Activated CD4-positive, alpha-beta T cell treated with anti-CD3 and anti-CD28 coated beads for 36 hours (primary cell): ENCODE results near the gene KNL1. TPM values are rescaled to one million over a fixed set of nuclear protein-coding genes. Genes with fewer than 3 reads are reported as not detected.

Source experiments
- ATAC-seq: fragments of 200-7000 bp; cut with Tn5 transposase; one replicate; pipeline ENCODE4 v1.10.0; 2021; ENCODE audit warnings: mild to moderate bottlenecking, moderate library complexity
- CTCF ChIA-PET: fragments of 350-600 bp; sonication (Branson Sonifier 250); formaldehyde crosslinking; loops from one replicate; lab custom pipeline; 2021; ENCODE audit warnings: antibody characterized with exemption; lab: Charles Lee
- POLR2A ChIA-PET: fragments of 350-600 bp; sonication (Branson Sonifier 250); formaldehyde crosslinking; loops from one replicate; lab custom pipeline; 2021; ENCODE audit warnings: antibody characterized with exemption, inconsistent platforms; lab: Charles Lee
- DNase-seq: peaks from one replicate; pipeline ENCODE4 v3.0.0-alpha.2; 2020
- H3K27ac Mint-ChIP-seq: one replicate; pipeline ENCODE4 v1.8.0; 2021; ENCODE audit warnings: mixed read lengths
- H3K27me3 Mint-ChIP-seq: one replicate; pipeline ENCODE4 v1.8.0; 2021; ENCODE audit warnings: mixed read lengths
- H3K36me3 Mint-ChIP-seq: one replicate; pipeline ENCODE4 v1.8.0; 2021; ENCODE audit warnings: low read depth, mixed read lengths
- H3K4me1 Mint-ChIP-seq: one replicate; pipeline ENCODE4 v1.8.0; 2021; ENCODE audit warnings: mixed read lengths
- H3K4me3 Mint-ChIP-seq: one replicate; pipeline ENCODE4 v1.8.0; 2021; ENCODE audit warnings: mild to moderate bottlenecking, moderate library complexity, mixed read lengths
- H3K9me3 Mint-ChIP-seq: one replicate; pipeline ENCODE4 v1.8.0; 2021; ENCODE audit warnings: low read depth, mixed read lengths
- intact Hi-C, 2 experiments: fragments of 100-400 bp; cut with DNase I in 1 of 2; cut with micrococcal nuclease in 1 of 2; formaldehyde crosslinking; loops; one replicate each; pipeline versions ENCODE4 v1.14.2 to v1.15.1; 2022 to 2024; cut with DNase I, micrococcal nuclease
- total RNA-seq, 2 experiments: library from RNA; stranded (reverse); gene quantifications; one replicate each; pipeline ENCODE4 v1.2.3, GENCODE V29; 2021

Gene KNL1, protein sequence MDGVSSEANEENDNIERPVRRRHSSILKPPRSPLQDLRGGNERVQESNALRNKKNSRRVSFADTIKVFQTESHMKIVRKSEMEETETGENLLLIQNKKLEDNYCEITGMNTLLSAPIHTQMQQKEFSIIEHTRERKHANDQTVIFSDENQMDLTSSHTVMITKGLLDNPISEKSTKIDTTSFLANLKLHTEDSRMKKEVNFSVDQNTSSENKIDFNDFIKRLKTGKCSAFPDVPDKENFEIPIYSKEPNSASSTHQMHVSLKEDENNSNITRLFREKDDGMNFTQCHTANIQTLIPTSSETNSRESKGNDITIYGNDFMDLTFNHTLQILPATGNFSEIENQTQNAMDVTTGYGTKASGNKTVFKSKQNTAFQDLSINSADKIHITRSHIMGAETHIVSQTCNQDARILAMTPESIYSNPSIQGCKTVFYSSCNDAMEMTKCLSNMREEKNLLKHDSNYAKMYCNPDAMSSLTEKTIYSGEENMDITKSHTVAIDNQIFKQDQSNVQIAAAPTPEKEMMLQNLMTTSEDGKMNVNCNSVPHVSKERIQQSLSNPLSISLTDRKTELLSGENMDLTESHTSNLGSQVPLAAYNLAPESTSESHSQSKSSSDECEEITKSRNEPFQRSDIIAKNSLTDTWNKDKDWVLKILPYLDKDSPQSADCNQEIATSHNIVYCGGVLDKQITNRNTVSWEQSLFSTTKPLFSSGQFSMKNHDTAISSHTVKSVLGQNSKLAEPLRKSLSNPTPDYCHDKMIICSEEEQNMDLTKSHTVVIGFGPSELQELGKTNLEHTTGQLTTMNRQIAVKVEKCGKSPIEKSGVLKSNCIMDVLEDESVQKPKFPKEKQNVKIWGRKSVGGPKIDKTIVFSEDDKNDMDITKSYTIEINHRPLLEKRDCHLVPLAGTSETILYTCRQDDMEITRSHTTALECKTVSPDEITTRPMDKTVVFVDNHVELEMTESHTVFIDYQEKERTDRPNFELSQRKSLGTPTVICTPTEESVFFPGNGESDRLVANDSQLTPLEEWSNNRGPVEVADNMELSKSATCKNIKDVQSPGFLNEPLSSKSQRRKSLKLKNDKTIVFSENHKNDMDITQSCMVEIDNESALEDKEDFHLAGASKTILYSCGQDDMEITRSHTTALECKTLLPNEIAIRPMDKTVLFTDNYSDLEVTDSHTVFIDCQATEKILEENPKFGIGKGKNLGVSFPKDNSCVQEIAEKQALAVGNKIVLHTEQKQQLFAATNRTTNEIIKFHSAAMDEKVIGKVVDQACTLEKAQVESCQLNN (N-terminal part only)
- total RNA-seq: 10 to 100 TPM; 26.2 to 33.5 TPM

GRCh38 chr15:40593588-40594428 is at the start of gene KNL1:
Gene KNL1 (plus strand): TSS chr15:40594249. CDS start chr15:40602932, 8,683 bp downstream.
- H3K4me1 Mint-ChIP-seq: peaks cover 24% of the 10 kb centered on the region
- DNase-seq (peak; percentile 94), ATAC-seq (peak; percentile 86)
- H3K4me3 Mint-ChIP-seq: peak within 1 kb of the TSS; percentile 87
- H3K27me3 Mint-ChIP-seq: peaks cover 6% of the 10 kb centered on the region
- ChIA-PET POLR2A (interaction anchor here (0.6 kb wide), 1 partner anchor 86 kb away, joined by 4 read pairs; no protein-coding TSS in a partner anchor), CTCF (interaction anchor here (0.5 to 1.7 kb wide), 8 partner anchors 10 to 212 kb away, joined by 3 to 5 read pairs (median 3); partner anchors contain the start of genes RAD51 and RPUSD2)
- peaks cover 5% of the 10 kb centered on the region for H3K36me3 Mint-ChIP-seq
- intact Hi-C loops: loop anchor here (1.0 to 10.0 kb wide), 10 partner anchors 25 to 300 kb away; partner anchors contain the start of genes CCDC32 (in 2 of the 2), RPUSD2 (in 2 of the 2), BAHD1 (in 1 of the 2) and DNAJC17 (in 1 of the 2)
- peak within 1 kb of the TSS; percentile 95 for H3K27ac Mint-ChIP-seq
- H3K9me3 Mint-ChIP-seq: no peaks in the 10 kb centered on the region

DNA sequence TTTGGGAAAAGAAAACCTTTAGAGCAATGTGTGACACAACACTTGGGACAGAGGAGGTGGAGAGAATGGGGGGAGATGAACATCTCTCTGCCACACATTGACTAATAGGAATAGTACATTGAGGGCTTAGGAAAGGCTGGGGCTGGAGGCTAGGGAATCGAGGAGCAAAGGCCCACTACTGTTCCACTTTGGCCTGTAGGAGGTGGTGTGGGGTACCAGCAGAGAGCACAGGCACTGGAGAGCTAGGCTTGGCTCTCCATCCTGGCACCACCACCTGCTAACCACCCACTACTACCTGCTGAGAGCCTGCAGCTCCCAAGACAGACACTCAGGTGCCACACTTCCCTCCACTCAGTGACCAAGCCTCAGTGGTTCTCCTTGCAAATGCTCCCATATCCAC is 48.6 kb upstream of the KNL1 start:
- no peaks in the 10 kb centered on the region for H3K27me3 Mint-ChIP-seq
- no peak overlapping the region for H3K27ac Mint-ChIP-seq
- intact Hi-C loops: no loop called here
- ATAC-seq: peak; percentile 42
- POLR2A ChIA-PET: interaction anchor here (1.1 kb wide), 1 partner anchor 19 kb away, joined by 3 read pairs; the partner anchor contains the start of gene CCDC32
- H3K4me3 Mint-ChIP-seq: no peak overlapping the region
- CTCF ChIA-PET: no interaction called here
- H3K9me3 Mint-ChIP-seq: no peaks in the 10 kb centered on the region
- DNase-seq: no peak
- H3K36me3 Mint-ChIP-seq: peaks cover 9% of the 10 kb centered on the region
- no peaks in the 10 kb centered on the region for H3K4me1 Mint-ChIP-seq

- no peaks in the 10 kb centered on the region for H3K4me1 Mint-ChIP-seq
- intact Hi-C loops: no loop called here
- ATAC-seq (no peak), DNase-seq (no peak)
- H3K36me3 Mint-ChIP-seq: peaks cover 23% of the 10 kb centered on the region
- no peak overlapping the region for H3K27ac Mint-ChIP-seq
- POLR2A ChIA-PET: no interaction called here
- no peaks in the 10 kb centered on the region for H3K9me3 Mint-ChIP-seq
- H3K27me3 Mint-ChIP-seq: no peaks in the 10 kb centered on the region
- H3K4me3 Mint-ChIP-seq: no peak overlapping the region
- CTCF ChIA-PET: interaction anchor here (0.7 to 1.0 kb wide), 2 partner anchors 29 to 134 kb away, joined by 3 read pairs; no protein-coding TSS in a partner anchor
These were observed 45.4 kb upstream of the KNL1 start for GRCh38 chr15:40548610-40549009.

DNA sequence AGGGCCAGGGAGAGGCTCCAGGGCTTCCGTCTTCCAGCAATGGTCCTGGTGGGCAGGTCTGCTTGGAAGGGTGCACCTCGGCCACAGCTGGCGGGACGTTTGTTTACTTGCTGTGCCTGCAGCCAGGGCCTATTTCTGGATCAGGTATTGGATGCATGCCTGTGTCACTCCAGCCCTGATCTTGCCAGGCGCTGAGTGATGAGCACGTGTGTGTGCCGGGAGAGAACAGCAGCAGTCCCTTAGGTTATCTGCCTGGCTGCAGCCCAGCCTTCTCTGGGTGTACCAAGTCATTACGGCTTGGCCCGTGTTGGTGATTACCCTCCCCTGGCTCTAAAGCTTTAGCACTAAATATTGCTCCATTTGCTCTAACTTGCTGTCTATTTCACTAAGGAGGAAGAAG is 44.2 kb upstream of the KNL1 start:
- Mint-ChIP-seq H3K36me3 (peaks cover 26% of the 10 kb centered on the region), H3K4me1 (no peaks in the 10 kb centered on the region), H3K27me3 (no peaks in the 10 kb centered on the region), H3K27ac (no peak overlapping the region), H3K4me3 (no peak overlapping the region), H3K9me3 (no peaks in the 10 kb centered on the region)
- ChIA-PET CTCF (interaction anchor here (0.9 to 1.0 kb wide), 2 partner anchors 8 to 30 kb away, joined by 3 read pairs; no protein-coding TSS in a partner anchor), POLR2A (no interaction called here)
- DNase-seq (no peak), ATAC-seq (no peak)
- intact Hi-C loops: no loop called here

DNA sequence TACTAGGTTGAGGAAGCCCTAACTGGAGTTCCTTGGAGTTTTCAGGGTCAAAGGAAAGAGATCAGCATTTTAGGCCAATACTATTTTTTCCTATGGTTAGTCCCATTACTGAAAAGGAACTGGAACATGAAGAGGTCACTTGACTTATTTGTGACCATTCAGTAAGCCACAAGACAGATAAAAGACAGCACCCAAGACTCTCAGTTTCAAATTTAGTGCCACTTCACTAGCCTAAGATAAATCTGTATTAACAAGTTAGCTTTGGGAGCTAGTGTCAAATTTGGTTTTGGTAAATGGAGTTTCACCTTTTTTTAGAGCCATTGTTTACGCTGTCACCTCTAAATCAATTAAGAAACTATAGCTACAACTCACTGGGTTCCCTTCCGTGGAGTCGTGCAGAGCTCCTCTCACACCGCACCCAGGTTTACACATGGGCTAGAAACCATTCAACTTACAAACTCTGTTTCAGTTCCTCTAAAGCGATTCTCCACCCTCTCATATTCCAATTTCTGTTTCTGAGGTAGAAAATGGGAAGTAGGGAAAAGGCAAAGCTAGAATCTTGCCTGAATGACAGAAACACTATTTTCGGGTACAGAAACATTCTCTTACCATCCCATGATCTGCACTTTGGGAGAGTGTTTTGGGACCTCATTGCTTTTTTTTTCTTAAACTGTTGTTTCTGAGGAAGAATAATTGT is 43.6 kb upstream of the KNL1 start:
- intact Hi-C loops: no loop called here
- no peaks in the 10 kb centered on the region for H3K27me3 Mint-ChIP-seq
- peaks cover 31% of the 10 kb centered on the region for H3K36me3 Mint-ChIP-seq
- no peak overlapping the region for H3K4me3 Mint-ChIP-seq
- ChIA-PET CTCF (interaction anchor here (0.9 kb wide), 1 partner anchor 9 kb away, joined by 3 read pairs; no protein-coding TSS in a partner anchor), POLR2A (no interaction called here)
- DNase-seq: no peak
- no peak overlapping the region for H3K27ac Mint-ChIP-seq
- no peak for ATAC-seq
- no peaks in the 10 kb centered on the region for H3K9me3 Mint-ChIP-seq
- H3K4me1 Mint-ChIP-seq: no peaks in the 10 kb centered on the region

DNA sequence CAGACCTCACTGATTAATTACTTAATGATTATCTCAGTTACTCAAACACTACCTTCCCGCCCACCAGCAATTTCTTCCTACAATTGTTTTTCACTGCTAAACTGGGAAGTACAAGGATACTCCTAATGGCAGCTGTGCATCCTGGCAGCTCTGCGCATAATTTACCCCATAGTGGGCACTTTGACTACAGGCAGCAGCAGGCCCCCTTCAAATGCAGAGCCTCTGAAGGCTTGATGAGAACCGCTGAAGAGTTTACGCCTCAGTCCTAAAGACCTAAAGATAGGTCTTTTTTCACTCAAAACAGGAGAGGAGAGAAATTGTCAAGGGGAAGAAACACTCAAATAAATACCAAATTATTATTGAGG is 39.9 kb upstream of the KNL1 start:
- POLR2A ChIA-PET: interaction anchor here (0.6 kb wide), 1 partner anchor 23 kb away, joined by 5 read pairs; no protein-coding TSS in a partner anchor

DNA sequence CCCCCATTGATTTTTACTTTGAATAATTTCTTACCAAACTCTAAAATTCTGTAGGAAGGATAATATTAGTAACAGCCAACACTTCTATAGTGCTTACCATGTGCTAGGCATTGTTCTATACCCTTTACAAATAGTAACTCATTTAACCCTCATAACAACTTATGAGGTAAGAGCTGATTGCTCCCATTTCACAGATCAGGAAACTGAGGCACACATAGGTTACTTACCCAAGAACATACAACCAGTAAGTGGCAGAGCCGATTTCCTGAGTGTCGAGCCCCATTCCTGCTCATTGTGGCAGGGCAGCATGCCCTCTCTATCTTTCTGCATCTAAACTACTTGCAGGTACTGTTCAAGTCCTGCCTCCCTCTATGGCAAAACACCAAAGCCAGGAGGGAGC is 38.2 kb upstream of the KNL1 start:
- ChIA-PET CTCF (no interaction called here), POLR2A (no interaction called here)
- no peaks in the 10 kb centered on the region for H3K9me3 Mint-ChIP-seq
- ATAC-seq (no peak), DNase-seq (no peak)
- H3K36me3 Mint-ChIP-seq: peaks cover 40% of the 10 kb centered on the region
- H3K27me3 Mint-ChIP-seq: no peaks in the 10 kb centered on the region
- H3K4me3 Mint-ChIP-seq: no peak overlapping the region
- H3K4me1 Mint-ChIP-seq: peaks cover 17% of the 10 kb centered on the region
- H3K27ac Mint-ChIP-seq: no peak overlapping the region
- intact Hi-C loops: no loop called here

More for the DNA sequence above, 39.9 kb upstream of the KNL1 start:
- DNase-seq (no peak), ATAC-seq (no peak)
- peaks cover 8% of the 10 kb centered on the region for H3K4me1 Mint-ChIP-seq
- H3K27ac Mint-ChIP-seq: no peak overlapping the region
- CTCF ChIA-PET: interaction anchor here (0.6 to 1.2 kb wide), 2 partner anchors 19 to 203 kb away, joined by 3 read pairs; no protein-coding TSS in a partner anchor
- H3K4me3 Mint-ChIP-seq: no peak overlapping the region
- no peaks in the 10 kb centered on the region for H3K9me3 Mint-ChIP-seq
- intact Hi-C loops: no loop called here
- peaks cover 45% of the 10 kb centered on the region for H3K36me3 Mint-ChIP-seq
- H3K27me3 Mint-ChIP-seq: no peaks in the 10 kb centered on the region

- H3K4me3 Mint-ChIP-seq: no peak overlapping the region
- H3K4me1 Mint-ChIP-seq: peaks cover 36% of the 10 kb centered on the region
- ATAC-seq (no peak), DNase-seq (no peak)
- H3K27me3 Mint-ChIP-seq: no peaks in the 10 kb centered on the region
- CTCF ChIA-PET: interaction anchor here (0.8 to 1.8 kb wide), 2 partner anchors 10 to 224 kb away, joined by 3 to 5 read pairs; no protein-coding TSS in a partner anchor
- no peak overlapping the region for H3K27ac Mint-ChIP-seq
- no peaks in the 10 kb centered on the region for H3K9me3 Mint-ChIP-seq
- POLR2A ChIA-PET: no interaction called here
- intact Hi-C loops: no loop called here
- H3K36me3 Mint-ChIP-seq: peaks cover 36% of the 10 kb centered on the region
These were observed 34.9 kb upstream of the KNL1 start for GRCh38 chr15:40558952-40559742.

DNA sequence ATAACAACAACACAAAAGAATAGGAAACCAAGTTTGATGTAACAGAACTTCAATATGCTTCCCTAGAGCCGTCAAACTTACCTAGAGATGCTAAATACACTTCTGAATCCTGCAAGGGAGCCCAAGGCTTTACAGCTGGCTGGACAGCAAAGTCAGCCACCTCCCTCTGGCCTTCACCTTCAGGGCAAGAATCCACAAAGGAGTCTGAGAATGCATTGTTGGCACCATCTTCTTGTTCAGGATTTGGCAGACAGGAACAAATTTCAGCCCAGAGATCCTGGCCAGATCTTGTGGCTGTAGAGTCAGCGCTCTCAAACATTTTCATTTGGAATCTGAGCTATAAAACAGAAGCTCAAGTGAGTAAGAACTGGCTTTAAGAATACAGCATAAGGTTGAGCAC is 31.4 kb upstream of the KNL1 start:
- Mint-ChIP-seq H3K4me1 (peaks cover 50% of the 10 kb centered on the region), H3K27ac (no peak overlapping the region), H3K27me3 (no peaks in the 10 kb centered on the region), H3K4me3 (no peak overlapping the region), H3K9me3 (no peaks in the 10 kb centered on the region), H3K36me3 (peaks cover 17% of the 10 kb centered on the region)
- ATAC-seq: no peak
- ChIA-PET CTCF (no interaction called here), POLR2A (no interaction called here)
- no peak for DNase-seq
- intact Hi-C loops: loop anchor here in 1 of 2 experiments (10.0 kb wide), 1 partner anchor 628 kb away; the partner anchor contains the start of gene EIF2AK4
